Right ventricle myocardium inferior (tissue), 1 donor: Measurements from ENCODE around the gene GGTLC3. TPM values are rescaled to one million over a fixed set of nuclear protein-coding genes. Genes with fewer than 3 reads are reported as not detected.
"Not testable (repeated sequence)": the region's sequence is repeated elsewhere in the genome, so short reads cannot be mapped to it uniquely, and the experiment has no call there.

Experiments
- ATAC-seq: fragments of 200-7000 bp; cut with Tn5 transposase; one replicate; pipeline ENCODE4 v1.9.1; 2020; ENCODE audit warnings: mild to moderate bottlenecking, moderate library complexity
- DNase-seq: peaks from one replicate; pipeline ENCODE4 v3.0.0; 2021; ENCODE audit errors: missing footprints
- intact Hi-C: fragments of 100-400 bp; cut with DNase I; formaldehyde crosslinking; loops from one replicate; pipeline ENCODE4 v1.11.0; 2022
- long read RNA-seq: library from polyadenylated mRNA; unstranded; transcript quantifications from one replicate; pipeline ENCODE4 v2.0.0, GENCODE V29; 2021
- total RNA-seq: library from RNA; stranded (reverse); fragmentation: NEBNext Ultra II Directional; extraction: Animal tissue kit (Norgen Biotek cat#: 25700); gene quantifications from one replicate; pipeline ENCODE4 v1.2.1, GENCODE V29; 2021
- donor health status: DM: no; HTN: yes; CAD: no; lungs with severe emphysema.

Gene GGTLC3
- not detected for total RNA-seq
- long read RNA-seq: 0 reads

GRCh38 chr22:18518061-18518460 lies at the start of gene GGTLC3:
Gene GGTLC3, minus strand, starts transcription at chr22:18518161. Its CDS starts 264 bp downstream, at chr22:18517897.
- ATAC-seq, DNase-seq, intact Hi-C loops: not testable (repeated sequence)

DNA sequence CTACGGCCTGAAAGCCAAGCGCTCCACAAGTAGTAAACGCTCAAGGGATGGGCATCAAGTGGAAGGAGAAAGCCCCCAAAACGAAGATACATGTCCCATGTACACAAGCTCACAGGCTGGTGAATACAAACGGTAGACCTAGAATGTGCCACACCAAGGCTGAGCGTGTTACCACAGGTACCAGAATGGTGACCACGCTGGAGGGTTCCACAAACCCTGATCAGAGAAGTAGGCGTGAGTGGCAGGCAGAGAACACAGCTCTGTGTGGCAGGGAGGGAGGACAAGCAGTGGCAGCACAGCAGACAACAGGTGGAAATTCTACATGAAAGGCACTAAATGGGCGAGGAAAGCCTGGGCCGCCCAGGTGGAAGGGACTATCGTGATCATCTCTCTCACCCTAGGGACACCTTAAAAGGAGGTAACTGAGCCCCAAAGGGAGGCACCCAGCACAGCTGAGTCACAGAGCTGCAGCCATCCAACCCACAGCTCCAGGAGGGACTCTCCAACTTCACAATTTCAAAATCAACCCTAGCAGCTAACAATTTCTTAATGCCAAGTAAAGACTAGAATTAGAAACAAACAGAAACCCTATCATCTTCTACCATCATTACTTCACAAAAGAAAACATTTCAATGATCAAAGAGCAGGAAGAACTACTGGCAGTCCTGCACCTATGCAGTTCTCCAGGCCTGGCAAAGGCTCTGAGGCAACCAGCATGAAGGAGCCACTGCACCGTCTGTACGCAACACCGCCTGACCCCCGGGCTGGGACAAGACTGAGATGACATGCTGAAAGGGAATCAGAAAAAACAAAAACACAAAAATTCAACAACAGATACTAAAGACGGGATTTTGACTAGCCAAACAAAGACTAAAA lies 42.4 kb upstream of the GGTLC3 start:
- intact Hi-C loops, ATAC-seq, DNase-seq: not testable (repeated sequence)

- not testable (repeated sequence) for ATAC-seq
These were observed 41.0 kb upstream of the GGTLC3 start for GRCh38 chr22:18558939-18559338.

GRCh38 chr22:18558516-18558915 lies 40.6 kb upstream of the GGTLC3 start:
- intact Hi-C loops, DNase-seq: not testable (repeated sequence)
- peak; percentile 87 for ATAC-seq

More at GRCh38 chr22:18558939-18559338, 41.0 kb upstream of the GGTLC3 start:
- DNase-seq, intact Hi-C loops: not testable (repeated sequence)

DNA sequence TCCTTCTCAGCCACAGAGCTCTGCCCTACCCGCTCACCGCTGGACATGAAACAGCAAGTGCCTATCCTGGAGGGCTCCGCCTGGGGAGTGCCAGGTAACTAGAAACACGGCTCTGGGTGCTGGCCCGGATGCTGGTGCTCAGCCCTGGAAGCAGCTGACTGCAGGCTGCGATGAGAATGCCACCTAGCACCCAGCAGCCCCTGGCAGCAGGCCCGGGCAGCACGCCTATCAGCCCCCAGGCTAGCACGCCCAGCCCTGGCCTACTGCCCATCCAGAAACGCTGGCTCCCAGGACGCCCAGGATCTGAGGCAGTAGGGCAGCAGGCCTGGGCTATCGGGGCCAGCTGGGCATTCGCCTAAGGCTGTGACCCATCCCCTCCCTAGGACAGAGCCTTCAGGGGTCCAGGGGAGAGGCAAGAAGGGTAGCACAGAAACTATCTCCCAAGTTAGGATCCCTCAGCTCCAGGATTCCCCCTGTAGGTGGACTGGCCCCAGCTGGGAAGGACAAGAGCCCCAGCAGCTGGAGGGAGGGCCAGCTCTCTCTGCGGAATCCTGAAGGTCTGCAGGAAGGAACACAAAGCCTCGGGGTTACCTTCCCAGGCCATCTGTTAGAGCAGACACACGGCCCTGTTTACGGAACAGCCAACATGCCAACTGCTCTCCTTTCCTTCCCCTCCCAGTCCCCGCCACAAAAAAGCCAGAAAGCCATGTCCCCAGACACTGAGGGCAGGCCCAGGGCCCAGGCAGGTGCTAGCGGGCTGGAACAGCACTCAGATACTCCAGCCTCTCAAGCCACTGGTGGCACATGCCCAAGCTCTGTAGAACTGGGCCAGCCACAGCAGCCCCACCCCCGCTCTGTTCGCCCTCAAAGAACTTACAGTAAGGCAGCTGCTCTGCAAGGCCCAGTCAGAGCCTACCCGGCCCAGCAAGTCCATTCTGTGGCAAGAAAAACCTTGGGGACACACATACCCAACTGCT lies 36.6 kb upstream of the GGTLC3 start:
- ATAC-seq (peak; percentile 65), DNase-seq (peak; percentile 73)
- intact Hi-C loops: not testable (repeated sequence)

- peak; percentile 71 for ATAC-seq
- DNase-seq, intact Hi-C loops: not testable (repeated sequence)
These were observed 35.1 kb upstream of the GGTLC3 start for GRCh38 chr22:18552839-18553597.

GRCh38 chr22:18551046-18551445 lies 33.1 kb upstream of the GGTLC3 start:
- intact Hi-C loops: not testable (repeated sequence)

DNA sequence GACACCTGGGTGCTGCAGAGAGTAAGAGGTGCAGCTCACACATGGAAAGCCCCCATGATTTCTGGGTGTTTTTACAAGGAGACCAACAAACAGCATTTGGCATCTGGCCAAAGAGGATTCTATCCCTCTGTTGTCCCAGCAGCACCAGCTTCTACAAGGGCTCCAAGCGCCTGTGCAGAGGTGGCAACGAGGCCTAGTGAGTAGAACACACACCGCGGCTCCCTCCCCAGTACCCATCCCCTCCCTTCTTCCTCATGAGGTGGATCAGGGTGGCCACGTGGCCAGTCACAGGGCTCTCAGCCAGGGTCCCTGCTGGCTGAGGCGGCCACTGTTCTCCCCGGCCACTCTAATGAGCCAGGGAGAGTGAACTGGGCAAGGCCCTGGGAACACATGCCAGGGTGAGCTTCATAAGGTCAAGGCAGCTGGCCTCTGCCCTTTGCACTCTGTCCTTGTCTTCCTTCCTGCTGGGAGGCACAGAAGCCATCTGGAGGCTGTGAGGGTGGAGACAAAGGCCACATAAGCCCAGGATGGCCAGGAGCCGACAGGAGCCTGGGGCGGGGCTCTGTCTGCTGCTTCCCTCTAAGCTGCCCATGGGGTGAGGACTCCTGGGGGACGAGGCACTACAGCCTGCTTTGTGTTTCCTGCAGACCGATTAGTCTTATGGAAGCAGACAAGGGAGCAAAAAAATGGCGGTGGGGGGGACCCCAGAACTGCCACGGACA lies 31.7 kb upstream of the GGTLC3 start:
- intact Hi-C loops, ATAC-seq: not testable (repeated sequence)
- peak; percentile 16 for DNase-seq

More at GRCh38 chr22:18551046-18551445, 33.1 kb upstream of the GGTLC3 start:
- not testable (repeated sequence) for DNase-seq, ATAC-seq

GRCh38 chr22:18544615-18545014 lies 26.7 kb upstream of the GGTLC3 start:
- intact Hi-C loops, DNase-seq, ATAC-seq: not testable (repeated sequence)

DNA sequence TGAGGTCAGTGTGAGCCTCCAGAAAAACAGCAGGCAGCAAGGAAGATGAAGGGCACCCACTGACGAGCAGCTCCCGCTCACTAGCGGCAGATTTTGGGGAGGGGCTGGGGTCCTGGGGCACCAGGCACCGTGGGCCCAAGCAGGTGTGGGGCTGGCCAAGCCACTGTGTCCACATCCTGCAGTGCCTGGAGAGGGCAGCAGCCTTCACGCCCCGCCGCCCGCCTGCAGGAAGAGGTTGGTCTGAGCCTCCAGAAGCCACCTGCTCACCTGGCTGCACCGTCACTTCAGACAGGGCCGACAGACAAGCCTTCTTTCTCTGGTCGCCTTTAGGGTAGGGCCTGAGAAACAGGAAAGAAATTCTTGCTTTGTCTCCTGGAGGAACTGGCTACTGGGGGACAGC lies 25.4 kb upstream of the GGTLC3 start:
- DNase-seq, ATAC-seq, intact Hi-C loops: not testable (repeated sequence)

DNA sequence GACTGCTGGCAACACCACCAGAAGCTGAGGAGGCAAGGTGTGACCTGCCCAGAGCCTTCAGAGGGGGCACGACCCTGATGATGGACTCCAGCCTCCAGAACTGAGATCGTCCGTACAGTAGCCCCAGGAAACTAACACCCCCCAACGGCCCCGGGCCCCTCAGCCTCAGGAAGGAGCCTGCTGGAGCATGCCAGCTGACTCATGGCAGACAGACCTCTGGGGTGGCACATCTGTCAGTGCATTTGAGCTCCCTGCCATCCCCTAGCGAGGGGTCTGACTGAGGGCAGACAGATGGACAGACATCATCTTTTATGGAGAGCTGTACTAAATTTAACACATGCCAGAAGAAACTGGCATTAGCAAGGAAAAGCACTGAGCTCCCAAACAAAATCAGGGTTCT lies 22.0 kb upstream of the GGTLC3 start:
- ATAC-seq, intact Hi-C loops: not testable (repeated sequence)
- DNase-seq: peak; percentile 50

DNA sequence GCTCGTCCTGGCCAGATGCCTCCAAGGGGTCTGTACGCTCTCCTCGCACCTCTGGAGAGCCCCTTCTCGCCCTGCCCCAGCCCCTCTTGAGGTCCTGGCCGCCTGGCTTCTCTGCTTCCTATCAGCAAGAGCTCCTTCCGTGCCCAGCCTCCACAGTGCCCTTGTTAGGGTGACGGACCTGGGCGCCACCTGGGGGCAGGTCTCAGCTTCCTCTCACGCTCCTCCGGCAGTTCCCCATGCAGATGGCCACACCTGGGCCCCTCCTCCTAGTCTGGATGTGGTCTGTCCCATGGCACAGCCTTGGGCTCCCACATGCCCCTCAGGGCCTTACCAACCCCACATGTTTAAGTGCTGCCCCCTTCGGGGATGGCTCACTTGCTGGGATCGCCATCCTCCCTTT lies 16.4 kb upstream of the GGTLC3 start:
- intact Hi-C loops, DNase-seq, ATAC-seq: not testable (repeated sequence)

GRCh38 chr22:18533633-18534032 lies 15.7 kb upstream of the GGTLC3 start:
- DNase-seq, intact Hi-C loops, ATAC-seq: not testable (repeated sequence)

DNA sequence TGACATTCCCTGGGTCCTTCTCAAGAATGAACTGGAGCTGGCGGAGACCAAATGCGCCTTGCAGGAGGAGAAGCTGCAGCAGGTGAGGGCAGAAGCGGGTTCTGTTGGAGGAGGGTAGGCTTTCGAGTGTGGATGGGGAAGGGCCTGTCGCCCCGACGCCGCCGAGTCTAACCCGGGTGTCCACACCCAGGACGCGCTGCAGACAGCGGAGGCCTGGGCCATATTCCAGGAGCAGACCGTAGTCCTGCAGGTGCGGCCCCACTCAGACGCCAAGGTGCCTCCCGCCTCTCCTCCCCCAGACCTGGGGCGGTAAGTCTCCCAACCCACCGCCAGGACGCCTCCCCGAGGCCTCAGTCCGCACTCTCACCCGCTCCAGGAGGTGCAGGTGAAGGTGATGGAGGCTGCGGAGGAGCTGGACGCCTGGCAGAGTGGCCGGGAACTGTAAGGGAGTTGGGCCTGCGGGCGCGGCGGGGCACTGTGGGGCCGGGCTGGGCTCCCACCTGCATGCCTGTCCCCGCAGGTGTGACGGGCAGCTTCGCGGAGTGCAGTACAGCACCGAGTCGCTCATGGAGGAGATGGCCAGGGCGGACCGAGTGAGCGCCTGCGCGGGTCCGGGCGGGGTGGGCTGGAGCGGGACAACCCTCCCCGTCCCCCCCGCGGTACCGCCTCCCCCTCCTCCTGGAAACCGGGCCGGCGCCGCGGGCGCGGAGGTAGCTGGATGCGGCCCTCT lies 11.6 kb upstream of the GGTLC3 start:
- ATAC-seq: peak; percentile 9
- DNase-seq, intact Hi-C loops: not testable (repeated sequence)

GRCh38 chr22:18528597-18529415 lies 10.8 kb upstream of the GGTLC3 start:
- ATAC-seq (peak; percentile 97), DNase-seq (peak; percentile 96)
- intact Hi-C loops: not testable (repeated sequence)
